Inflammatory macrophage treated with lipopolysaccharide for 1 hour (primary cell): ENCODE data around the gene CKAP2.
"Not testable (repeated sequence)": the region's sequence is repeated elsewhere in the genome, so short reads cannot be mapped to it uniquely, and the experiment has no call there.

Source experiments
- DNase-seq, 2 donors: peaks; one replicate each; pipeline ENCODE4 v3.0.0-alpha.2; 2020 to 2022

The CKAP2 gene

GRCh38 chr13:52454820-52455676, at the start of gene CKAP2:
TSS of gene CKAP2 (plus strand) at chr13:52455478. CDS start at chr13:52455557, 79 bp downstream.
- peak; percentile 91 to 93 for DNase-seq

GRCh38 chr13:52405767-52406494, 49.3 kb upstream of the CKAP2 start, which contains the start of gene THSD1:
TSS of gene THSD1 (minus strand) at chr13:52406172. CDS start at chr13:52402600, 3,572 bp downstream.
- no peak for DNase-seq

GRCh38 chr13:52406629-52407028, 48.6 kb upstream of the CKAP2 start:
- DNase-seq: no peak

GRCh38 chr13:52407436-52407835, 47.8 kb upstream of the CKAP2 start:
- not testable (repeated sequence) for DNase-seq

- DNase-seq: not testable (repeated sequence)
Observed at GRCh38 chr13:52408071-52408658, 47.1 kb upstream of the CKAP2 start.

GRCh38 chr13:52411629-52412028, 43.6 kb upstream of the CKAP2 start:
- no peak for DNase-seq

GRCh38 chr13:52412128-52412527, 43.1 kb upstream of the CKAP2 start:
- DNase-seq: no peak

GRCh38 chr13:52414051-52414450, 41.2 kb upstream of the CKAP2 start:
- DNase-seq: no peak

GRCh38 chr13:52414963-52415362, 40.3 kb upstream of the CKAP2 start:
- no peak for DNase-seq

GRCh38 chr13:52419080-52419479, 36.2 kb upstream of the CKAP2 start:
- no peak for DNase-seq

- DNase-seq: no peak
Observed at GRCh38 chr13:52421216-52421615, 34.1 kb upstream of the CKAP2 start.

GRCh38 chr13:52428295-52428694, 27.0 kb upstream of the CKAP2 start:
- DNase-seq: no peak

- DNase-seq: no peak
Observed at GRCh38 chr13:52432456-52432855, 22.8 kb upstream of the CKAP2 start.

- no peak for DNase-seq
Observed at GRCh38 chr13:52446265-52446664, 9.0 kb upstream of the CKAP2 start.

GRCh38 chr13:52447354-52447753, 7.9 kb upstream of the CKAP2 start:
- DNase-seq: no peak

GRCh38 chr13:52447815-52448552, 7.3 kb upstream of the CKAP2 start:
- no peak for DNase-seq

GRCh38 chr13:52449331-52450011, 5.8 kb upstream of the CKAP2 start:
- DNase-seq: no peak

GRCh38 chr13:52450012-52450792, 5.1 kb upstream of the CKAP2 start, which contains the start of gene VPS36:
TSS of gene VPS36 (minus strand) at chr13:52450634. CDS start at chr13:52450594, 40 bp downstream.
- DNase-seq: peak; percentile 91 to 99

GRCh38 chr13:52450793-52451116, 4.5 kb upstream of the CKAP2 start:
- no peak for DNase-seq

- no peak for DNase-seq
Observed at GRCh38 chr13:52451135-52451804, 4.0 kb upstream of the CKAP2 start.

- no peak for DNase-seq
Observed at GRCh38 chr13:52452470-52452869, 2.8 kb upstream of the CKAP2 start.
